AG04449 (cell line): ENCODE measurements around the gene EPB41L3.

Source experiments
- CTCF ChIA-PET: fragments of 350-600 bp; formaldehyde crosslinking; extraction: SDS; loops from one replicate; lab custom pipeline; 2021; ENCODE audit warnings: antibody characterized with exemption; lab: Yijun Ruan, JAX
- POLR2A ChIA-PET: fragments of 400-600, 350-600 bp; formaldehyde crosslinking; extraction: SDS; loops from one replicate; lab custom pipeline; 2020; ENCODE audit warnings: antibody characterized with exemption, inconsistent platforms; lab: Yijun Ruan, JAX
- DNase-seq: peaks from one replicate; pipeline ENCODE4 v3.0.0-alpha.2; 2010; ENCODE audit warnings: low read depth, low spot score
- H3K4me3 ChIP-seq: 2 replicates; pipeline ENCODE4 v1.5.1; 2011; ENCODE audit warnings: low read depth, mild to moderate bottlenecking, control low read depth, low read length
- TF ChIP-seq, protein P1 (sequence below): IDR thresholded peaks from one replicate; pipeline ENCODE4 v1.5.1; 2011; ENCODE audit warnings: mild to moderate bottlenecking, moderate library complexity, low read length, control low read depth, inconsistent platforms; ENCODE audit not compliant: insufficient read depth; ENCODE audit errors: missing control alignments

The EPB41L3 gene

DNA sequence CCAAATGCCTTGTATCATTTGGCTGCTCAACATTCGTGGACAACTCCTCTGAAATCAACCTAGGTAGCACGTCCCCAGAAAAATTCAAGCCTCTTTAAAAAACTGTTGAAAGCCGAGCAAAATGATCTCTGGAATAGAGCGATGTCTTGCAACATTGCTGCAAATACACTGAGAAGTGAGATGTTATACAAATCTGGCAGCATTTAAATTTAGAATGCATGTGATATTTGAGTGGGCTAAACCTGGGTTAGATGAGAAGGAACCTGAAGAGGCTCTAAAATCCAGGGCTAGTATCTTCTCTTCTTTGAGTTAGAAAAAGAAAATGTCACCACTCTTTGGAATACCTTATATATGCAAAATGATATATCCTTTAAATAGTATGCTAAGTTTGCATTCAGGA lies 166.8 kb downstream of the EPB41L3 start:
- ChIA-PET POLR2A (no interaction called here), CTCF (no interaction called here)
- TF ChIP-seq, protein P1, sequence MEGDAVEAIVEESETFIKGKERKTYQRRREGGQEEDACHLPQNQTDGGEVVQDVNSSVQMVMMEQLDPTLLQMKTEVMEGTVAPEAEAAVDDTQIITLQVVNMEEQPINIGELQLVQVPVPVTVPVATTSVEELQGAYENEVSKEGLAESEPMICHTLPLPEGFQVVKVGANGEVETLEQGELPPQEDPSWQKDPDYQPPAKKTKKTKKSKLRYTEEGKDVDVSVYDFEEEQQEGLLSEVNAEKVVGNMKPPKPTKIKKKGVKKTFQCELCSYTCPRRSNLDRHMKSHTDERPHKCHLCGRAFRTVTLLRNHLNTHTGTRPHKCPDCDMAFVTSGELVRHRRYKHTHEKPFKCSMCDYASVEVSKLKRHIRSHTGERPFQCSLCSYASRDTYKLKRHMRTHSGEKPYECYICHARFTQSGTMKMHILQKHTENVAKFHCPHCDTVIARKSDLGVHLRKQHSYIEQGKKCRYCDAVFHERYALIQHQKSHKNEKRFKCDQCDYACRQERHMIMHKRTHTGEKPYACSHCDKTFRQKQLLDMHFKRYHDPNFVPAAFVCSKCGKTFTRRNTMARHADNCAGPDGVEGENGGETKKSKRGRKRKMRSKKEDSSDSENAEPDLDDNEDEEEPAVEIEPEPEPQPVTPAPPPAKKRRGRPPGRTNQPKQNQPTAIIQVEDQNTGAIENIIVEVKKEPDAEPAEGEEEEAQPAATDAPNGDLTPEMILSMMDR, result no peak
- no peak for DNase-seq
- H3K4me3 ChIP-seq, result no peak overlapping the region

DNA sequence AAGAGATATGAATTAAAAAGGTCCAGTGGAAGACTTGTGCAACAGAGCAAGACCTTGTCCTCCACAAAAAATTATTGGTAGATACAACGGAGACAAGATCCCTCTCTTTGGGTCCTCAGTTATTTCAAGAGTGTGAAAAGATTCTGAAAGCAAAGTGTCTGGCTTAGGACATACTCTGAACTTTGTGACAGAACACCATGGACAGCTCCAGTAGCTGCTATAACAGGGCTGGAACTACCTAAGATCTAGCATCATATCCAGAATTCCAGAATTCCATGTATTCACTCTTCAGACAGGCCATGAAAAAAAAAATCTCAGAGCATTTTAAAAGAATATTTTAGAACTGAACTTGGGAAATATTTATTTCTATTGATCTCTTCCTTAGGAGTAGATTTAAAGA lies 173.5 kb downstream of the EPB41L3 start:
- POLR2A ChIA-PET, result no interaction called here
- CTCF ChIA-PET, result no interaction called here

DNA sequence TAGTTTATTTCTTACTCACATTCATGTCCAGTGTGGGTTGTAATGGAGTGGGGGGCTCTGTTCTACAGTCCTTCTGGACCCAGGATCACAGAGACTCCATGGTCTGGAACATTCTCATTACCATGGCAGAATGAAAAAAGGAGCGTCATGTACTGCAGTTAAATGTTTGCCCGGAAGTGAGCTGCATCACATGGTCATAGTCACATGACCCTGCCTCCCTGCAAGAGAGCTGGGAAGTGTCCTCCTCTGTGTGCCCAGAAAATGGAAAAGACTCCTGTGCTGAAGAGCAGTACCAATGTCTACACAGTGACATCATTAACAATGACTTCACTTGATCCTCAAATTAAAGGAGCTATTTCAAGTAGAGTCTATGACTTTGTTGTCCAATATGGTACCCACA lies 174.3 kb downstream of the EPB41L3 start:
- no peak for DNase-seq
- ChIA-PET POLR2A (no interaction called here), CTCF (no interaction called here)
- TF ChIP-seq, protein P1, result no peak
- no peak overlapping the region for H3K4me3 ChIP-seq

More for the DNA sequence above, 173.5 kb downstream of the EPB41L3 start:
- no peak for DNase-seq
- no peak overlapping the region for H3K4me3 ChIP-seq
- TF ChIP-seq, protein P1, result no peak

DNA sequence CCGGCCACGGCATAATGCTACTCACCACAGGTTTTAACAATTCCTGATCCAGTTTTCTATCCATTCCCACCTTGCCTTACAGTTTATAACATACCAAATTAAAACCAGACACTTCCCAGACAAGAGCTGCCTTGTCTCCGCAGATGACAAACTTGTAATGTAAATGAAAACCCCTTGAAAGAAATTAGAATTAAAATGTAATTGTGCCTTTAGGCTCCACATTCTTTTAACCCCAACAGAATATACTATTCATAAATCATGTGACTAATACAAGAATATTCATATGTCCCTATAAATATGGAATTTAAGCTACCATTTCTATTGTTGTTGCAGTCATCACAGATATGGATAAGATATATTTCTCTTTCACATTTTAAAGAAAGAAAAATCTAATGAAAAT lies 178.4 kb downstream of the EPB41L3 start:
- TF ChIP-seq, protein P1, result no peak
- no peak for DNase-seq
- ChIA-PET POLR2A (no interaction called here), CTCF (no interaction called here)
- H3K4me3 ChIP-seq, result no peak overlapping the region

DNA sequence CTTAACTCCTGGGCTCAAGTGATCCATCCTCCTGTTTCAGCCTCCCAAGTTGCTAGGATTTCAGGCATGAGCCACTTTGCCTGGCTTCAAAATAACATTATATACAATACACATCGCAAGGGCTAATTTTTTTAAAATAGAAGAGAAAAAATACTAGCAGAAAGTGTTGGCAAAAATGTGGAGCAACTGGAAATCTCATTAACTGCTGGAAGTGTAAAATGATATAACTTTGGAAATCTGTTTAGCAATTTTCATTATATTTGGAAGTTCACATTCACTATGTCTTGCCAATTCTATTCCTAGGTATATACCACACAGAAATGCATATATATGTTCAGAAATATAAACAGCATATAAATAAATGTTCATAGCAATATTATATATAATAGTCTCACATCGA lies 193.2 kb downstream of the EPB41L3 start:
- POLR2A ChIA-PET, result no interaction called here
- CTCF ChIA-PET, result no interaction called here
- TF ChIP-seq, protein P1, result no peak
- no peak for DNase-seq
- H3K4me3 ChIP-seq, result no peak overlapping the region
